ENCODE results near the gene ADCY5. TPM values are rescaled to one million over a fixed set of nuclear protein-coding genes. Genes with fewer than 3 reads are reported as not detected.

Gene ADCY5
- total RNA-seq, 1 experiment from 2014 or later = 0.49 TPM

DNA sequence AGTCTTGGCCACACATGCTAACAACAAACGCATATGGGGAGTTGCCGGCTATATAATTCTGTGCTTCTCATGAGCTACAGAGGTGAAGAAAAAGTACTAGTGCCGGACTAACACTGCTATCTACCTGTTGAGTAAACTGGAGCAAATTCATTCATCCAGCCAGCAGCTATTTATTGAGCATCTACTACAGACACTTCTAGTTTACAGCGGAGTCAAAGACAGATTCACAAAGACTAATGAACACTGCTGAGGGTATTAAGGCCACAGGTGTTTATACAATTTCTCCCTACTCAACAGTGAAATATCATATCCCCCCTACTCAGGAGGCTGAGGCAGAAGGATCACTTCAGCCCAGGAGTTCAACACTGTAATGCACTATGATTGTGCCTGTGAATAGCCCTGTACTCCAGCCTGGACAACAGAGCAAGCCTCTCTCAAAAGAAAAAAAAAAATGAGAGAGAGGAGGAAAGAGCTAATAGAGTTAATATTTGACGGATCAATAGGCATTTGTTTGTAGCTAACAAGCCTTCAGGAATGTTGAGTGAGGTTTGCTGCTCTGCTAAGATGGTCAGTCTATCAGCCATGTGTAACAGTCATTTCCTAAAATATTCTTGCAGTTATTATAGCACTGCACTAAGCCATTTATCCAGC, 17.8 kb downstream of the ADCY5 start:
- H3K9ac ChIP-seq (ENCODE audit: low read length) = no peak overlapping the region
- ATAC-seq (no peak), DNase-seq (ENCODE audit: low read depth, low spot score) (no peak)
- H2AFZ ChIP-seq (ENCODE audit: low read depth, low read length, poor library complexity, severe bottlenecking) = no peak overlapping the region
- no peaks in the 10 kb centered on the region for H3K4me1 ChIP-seq (ENCODE audit: control insufficient read depth in 1 of 2, insufficient read depth in 2 of 2, low read length in 2 of 2)
- H4K20me1 ChIP-seq (ENCODE audit: insufficient read depth) = no peaks in the 10 kb centered on the region
- BruUV-seq (replicated peaks) = no TSS peak
- H3K4me3 ChIP-seq (replicated peaks in 1 of 2; ENCODE audit: low read depth in 1 of 2, low read length in 2 of 2) = no peak overlapping the region
- TF ChIP-seq ZNF274 (IDR thresholded peaks at IDR 0.05; ENCODE audit: low read depth, low read length) (no peak), SIN3A (IDR thresholded peaks at IDR 0.05; ENCODE audit: low read depth) (no peak), TCF7L2 (IDR thresholded peaks at IDR 0.05; ENCODE audit: borderline replicate concordance, extremely low read depth, insufficient read depth, insufficient read length) (no peak), JUND (IDR thresholded peaks at IDR 0.05) (no peak), SP1 (IDR thresholded peaks at IDR 0.05; ENCODE audit: low read depth) (no peak), EZH2phosphoT487 (IDR thresholded peaks at IDR 0.05; ENCODE audit: borderline replicate concordance) (no peak), YY1 (IDR thresholded peaks at IDR 0.05; ENCODE audit: extremely low read depth, insufficient replicate concordance, low read depth, low read length) (no peak), SRF (IDR thresholded peaks at IDR 0.05; ENCODE audit: low read depth) (no peak), FOSL1 (IDR thresholded peaks at IDR 0.05; ENCODE audit: low read depth) (no peak), EGR1 (IDR thresholded peaks at IDR 0.05; ENCODE audit: low read depth) (no peak), EZH2 (IDR thresholded peaks at IDR 0.05) (no peak), MAX (IDR thresholded peaks at IDR 0.05) (no peak), CBX3 (IDR thresholded peaks at IDR 0.05; ENCODE audit: low read depth) (no peak), CEBPB (IDR thresholded peaks at IDR 0.05; ENCODE audit: low read depth) (no peak)
- TF ChIP-seq, protein P1, sequence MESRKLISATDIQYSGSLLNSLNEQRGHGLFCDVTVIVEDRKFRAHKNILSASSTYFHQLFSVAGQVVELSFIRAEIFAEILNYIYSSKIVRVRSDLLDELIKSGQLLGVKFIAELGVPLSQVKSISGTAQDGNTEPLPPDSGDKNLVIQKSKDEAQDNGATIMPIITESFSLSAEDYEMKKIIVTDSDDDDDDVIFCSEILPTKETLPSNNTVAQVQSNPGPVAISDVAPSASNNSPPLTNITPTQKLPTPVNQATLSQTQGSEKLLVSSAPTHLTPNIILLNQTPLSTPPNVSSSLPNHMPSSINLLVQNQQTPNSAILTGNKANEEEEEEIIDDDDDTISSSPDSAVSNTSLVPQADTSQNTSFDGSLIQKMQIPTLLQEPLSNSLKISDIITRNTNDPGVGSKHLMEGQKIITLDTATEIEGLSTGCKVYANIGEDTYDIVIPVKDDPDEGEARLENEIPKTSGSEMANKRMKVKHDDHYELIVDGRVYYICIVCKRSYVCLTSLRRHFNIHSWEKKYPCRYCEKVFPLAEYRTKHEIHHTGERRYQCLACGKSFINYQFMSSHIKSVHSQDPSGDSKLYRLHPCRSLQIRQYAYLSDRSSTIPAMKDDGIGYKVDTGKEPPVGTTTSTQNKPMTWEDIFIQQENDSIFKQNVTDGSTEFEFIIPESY (IDR thresholded peaks at IDR 0.05; ENCODE audit: extremely low read depth, insufficient replicate concordance, low read length) = no peak
- TF ChIP-seq, protein P2, sequence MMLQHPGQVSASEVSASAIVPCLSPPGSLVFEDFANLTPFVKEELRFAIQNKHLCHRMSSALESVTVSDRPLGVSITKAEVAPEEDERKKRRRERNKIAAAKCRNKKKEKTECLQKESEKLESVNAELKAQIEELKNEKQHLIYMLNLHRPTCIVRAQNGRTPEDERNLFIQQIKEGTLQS (IDR thresholded peaks at IDR 0.05) = no peak
- TF ChIP-seq, protein P3, sequence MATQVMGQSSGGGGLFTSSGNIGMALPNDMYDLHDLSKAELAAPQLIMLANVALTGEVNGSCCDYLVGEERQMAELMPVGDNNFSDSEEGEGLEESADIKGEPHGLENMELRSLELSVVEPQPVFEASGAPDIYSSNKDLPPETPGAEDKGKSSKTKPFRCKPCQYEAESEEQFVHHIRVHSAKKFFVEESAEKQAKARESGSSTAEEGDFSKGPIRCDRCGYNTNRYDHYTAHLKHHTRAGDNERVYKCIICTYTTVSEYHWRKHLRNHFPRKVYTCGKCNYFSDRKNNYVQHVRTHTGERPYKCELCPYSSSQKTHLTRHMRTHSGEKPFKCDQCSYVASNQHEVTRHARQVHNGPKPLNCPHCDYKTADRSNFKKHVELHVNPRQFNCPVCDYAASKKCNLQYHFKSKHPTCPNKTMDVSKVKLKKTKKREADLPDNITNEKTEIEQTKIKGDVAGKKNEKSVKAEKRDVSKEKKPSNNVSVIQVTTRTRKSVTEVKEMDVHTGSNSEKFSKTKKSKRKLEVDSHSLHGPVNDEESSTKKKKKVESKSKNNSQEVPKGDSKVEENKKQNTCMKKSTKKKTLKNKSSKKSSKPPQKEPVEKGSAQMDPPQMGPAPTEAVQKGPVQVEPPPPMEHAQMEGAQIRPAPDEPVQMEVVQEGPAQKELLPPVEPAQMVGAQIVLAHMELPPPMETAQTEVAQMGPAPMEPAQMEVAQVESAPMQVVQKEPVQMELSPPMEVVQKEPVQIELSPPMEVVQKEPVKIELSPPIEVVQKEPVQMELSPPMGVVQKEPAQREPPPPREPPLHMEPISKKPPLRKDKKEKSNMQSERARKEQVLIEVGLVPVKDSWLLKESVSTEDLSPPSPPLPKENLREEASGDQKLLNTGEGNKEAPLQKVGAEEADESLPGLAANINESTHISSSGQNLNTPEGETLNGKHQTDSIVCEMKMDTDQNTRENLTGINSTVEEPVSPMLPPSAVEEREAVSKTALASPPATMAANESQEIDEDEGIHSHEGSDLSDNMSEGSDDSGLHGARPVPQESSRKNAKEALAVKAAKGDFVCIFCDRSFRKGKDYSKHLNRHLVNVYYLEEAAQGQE (IDR thresholded peaks at IDR 0.05; ENCODE audit: low read depth) = no peak
- TF ChIP-seq, protein P4, sequence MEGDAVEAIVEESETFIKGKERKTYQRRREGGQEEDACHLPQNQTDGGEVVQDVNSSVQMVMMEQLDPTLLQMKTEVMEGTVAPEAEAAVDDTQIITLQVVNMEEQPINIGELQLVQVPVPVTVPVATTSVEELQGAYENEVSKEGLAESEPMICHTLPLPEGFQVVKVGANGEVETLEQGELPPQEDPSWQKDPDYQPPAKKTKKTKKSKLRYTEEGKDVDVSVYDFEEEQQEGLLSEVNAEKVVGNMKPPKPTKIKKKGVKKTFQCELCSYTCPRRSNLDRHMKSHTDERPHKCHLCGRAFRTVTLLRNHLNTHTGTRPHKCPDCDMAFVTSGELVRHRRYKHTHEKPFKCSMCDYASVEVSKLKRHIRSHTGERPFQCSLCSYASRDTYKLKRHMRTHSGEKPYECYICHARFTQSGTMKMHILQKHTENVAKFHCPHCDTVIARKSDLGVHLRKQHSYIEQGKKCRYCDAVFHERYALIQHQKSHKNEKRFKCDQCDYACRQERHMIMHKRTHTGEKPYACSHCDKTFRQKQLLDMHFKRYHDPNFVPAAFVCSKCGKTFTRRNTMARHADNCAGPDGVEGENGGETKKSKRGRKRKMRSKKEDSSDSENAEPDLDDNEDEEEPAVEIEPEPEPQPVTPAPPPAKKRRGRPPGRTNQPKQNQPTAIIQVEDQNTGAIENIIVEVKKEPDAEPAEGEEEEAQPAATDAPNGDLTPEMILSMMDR (IDR thresholded peaks at IDR 0.05 in 2 of 3, conservative IDR thresholded peaks at IDR 0.05 in 1 of 3; ENCODE audit: borderline replicate concordance in 1 of 3, insufficient read depth in 1 of 3, low read depth in 2 of 3, low read length in 2 of 3) = no peak
- H3K27ac ChIP-seq (ENCODE audit: low read depth, low read length) = no peak overlapping the region
- ChIA-PET CTCF (no interaction called here), RAD21 (ENCODE audit: low non-redundant PET in 1 of 2, low total read pairs in 2 of 2, uncharacterized antibody in 2 of 2, unreplicated experiment in 2 of 2) (no interaction called here), POLR2A (no interaction called here)
- intact Hi-C loops (cut with micrococcal nuclease) = no loop called here
- no peaks in the 10 kb centered on the region for H3K79me2 ChIP-seq (ENCODE audit: insufficient read depth, low read length)
- H3K4me2 ChIP-seq (ENCODE audit: low read length) = no peak overlapping the region
- H3K9me2 ChIP-seq (ENCODE audit: insufficient read depth) = no peaks in the 10 kb centered on the region
- peaks cover 19% of the 10 kb centered on the region for H3K27me3 ChIP-seq (ENCODE audit: insufficient read depth, low read length)
- no peaks in the 10 kb centered on the region for H3K36me3 ChIP-seq (ENCODE audit: control insufficient read depth in 1 of 2, insufficient read depth in 2 of 2, low read length in 2 of 2)
- no peaks in the 10 kb centered on the region for H3K9me3 ChIP-seq (ENCODE audit: control insufficient read depth in 1 of 2, insufficient read depth in 1 of 2, low read depth in 1 of 2, low read length in 2 of 2)
